Effector memory CD8-positive, alpha-beta T cell (primary cell): ENCODE results near the gene TMSB4X.
"Not testable (repeated sequence)": the region's sequence is repeated elsewhere in the genome, so short reads cannot be mapped to it uniquely, and the experiment has no call there.

ENCODE experiments used
- ATAC-seq: fragments of 150-1000 bp; cut with Tn5 transposase; replicated peaks from 2 replicates; pipeline ENCODE4 v1.10.0; 2021; ENCODE audit warnings: mild to moderate bottlenecking, moderate library complexity
- DNase-seq, 3 experiments: peaks; one replicate each; pipeline ENCODE4 v3.0.0; 2021
- H3K27ac Mint-ChIP-seq, 2 donors: one replicate each; pipeline ENCODE4 v1.8.0; 2022; ENCODE audit warnings: mild to moderate bottlenecking in 2 of 2, mixed read lengths in 2 of 2, moderate library complexity in 2 of 2
- H3K27me3 Mint-ChIP-seq, 2 donors: one replicate each; pipeline ENCODE4 v1.8.0; 2022; ENCODE audit warnings: mixed read lengths in 2 of 2
- H3K36me3 Mint-ChIP-seq: one replicate; pipeline ENCODE4 v1.8.0; 2022; ENCODE audit warnings: mild to moderate bottlenecking, moderate library complexity, mixed read lengths; ENCODE audit not compliant: insufficient read depth
- H3K4me1 Mint-ChIP-seq, 2 donors: one replicate each; pipeline ENCODE4 v1.8.0; 2022; ENCODE audit warnings: low read depth in 2 of 2, mixed read lengths in 2 of 2
- H3K4me3 Mint-ChIP-seq, 2 donors: one replicate each; pipeline ENCODE4 v1.8.0; 2022; ENCODE audit warnings: mild to moderate bottlenecking in 2 of 2, mixed read lengths in 2 of 2, moderate library complexity in 2 of 2
- H3K9me3 Mint-ChIP-seq, 2 donors: one replicate each; pipeline ENCODE4 v1.8.0; 2022; ENCODE audit warnings: mixed read lengths in 2 of 2

The TMSB4X gene

GRCh38 chrX:12961196-12961718, 13.7 kb upstream of the TMSB4X start:
- no peak for DNase-seq
- no peak for ATAC-seq
- peaks cover 6% of the 10 kb centered on the region for H3K36me3 Mint-ChIP-seq
- H3K9me3 Mint-ChIP-seq: no peaks in the 10 kb centered on the region
- H3K4me1 Mint-ChIP-seq: peaks cover 30 to 39% of the 10 kb centered on the region in 2 donors
- no peaks in the 10 kb centered on the region for H3K27me3 Mint-ChIP-seq
- H3K4me3 Mint-ChIP-seq: peak overlapping the region; percentile 43 to 68
- peak overlapping the region; percentile 81 to 84 for H3K27ac Mint-ChIP-seq

- H3K36me3 Mint-ChIP-seq: no peaks in the 10 kb centered on the region
- H3K27me3 Mint-ChIP-seq: no peaks in the 10 kb centered on the region
- no peak for DNase-seq
- H3K9me3 Mint-ChIP-seq: no peaks in the 10 kb centered on the region
- peak overlapping the region; percentile 48 to 68 for H3K4me3 Mint-ChIP-seq
- no peak for ATAC-seq
- H3K4me1 Mint-ChIP-seq: peaks cover 30 to 39% of the 10 kb centered on the region in 2 donors
- peak overlapping the region; percentile 81 to 84 for H3K27ac Mint-ChIP-seq
Observed at GRCh38 chrX:12962041-12962504, 12.8 kb upstream of the TMSB4X start.

- H3K36me3 Mint-ChIP-seq, H3K27ac Mint-ChIP-seq, H3K9me3 Mint-ChIP-seq, H3K4me3 Mint-ChIP-seq, DNase-seq, ATAC-seq, H3K27me3 Mint-ChIP-seq: not testable (repeated sequence)
- H3K4me1 Mint-ChIP-seq: peaks cover 31 to 40% of the 10 kb centered on the region in 2 donors
Observed at GRCh38 chrX:12963210-12963850, 11.6 kb upstream of the TMSB4X start.

- Mint-ChIP-seq H3K4me3 (no peak overlapping the region), H3K9me3 (no peaks in the 10 kb centered on the region), H3K27ac (no peak overlapping the region), H3K4me1 (peaks cover 27 to 36% of the 10 kb centered on the region in 2 donors), H3K36me3 (no peaks in the 10 kb centered on the region), H3K27me3 (no peaks in the 10 kb centered on the region)
- DNase-seq (no peak), ATAC-seq (no peak)
Observed at GRCh38 chrX:12965131-12965940, 9.6 kb upstream of the TMSB4X start.

GRCh38 chrX:12966151-12966550, 8.8 kb upstream of the TMSB4X start:
- Mint-ChIP-seq H3K27me3 (no peaks in the 10 kb centered on the region), H3K36me3 (peaks cover 4% of the 10 kb centered on the region), H3K4me1 (peaks cover 27 to 36% of the 10 kb centered on the region in 2 donors), H3K27ac (no peak overlapping the region), H3K9me3 (no peaks in the 10 kb centered on the region), H3K4me3 (peak overlapping the region in 1 of 2 donors; percentile 75)
- DNase-seq (no peak), ATAC-seq (no peak)

GRCh38 chrX:12967711-12968465, 7.0 kb upstream of the TMSB4X start:
- DNase-seq: no peak
- H3K9me3 Mint-ChIP-seq: no peaks in the 10 kb centered on the region
- H3K27me3 Mint-ChIP-seq: no peaks in the 10 kb centered on the region
- peak overlapping the region; percentile 71 to 75 for H3K4me3 Mint-ChIP-seq
- peak; percentile 44 for ATAC-seq
- peaks cover 31 to 33% of the 10 kb centered on the region in 2 donors for H3K4me1 Mint-ChIP-seq
- H3K36me3 Mint-ChIP-seq: peaks cover 13% of the 10 kb centered on the region
- peak overlapping the region; percentile 89 for H3K27ac Mint-ChIP-seq

GRCh38 chrX:12970691-12971202, 4.2 kb upstream of the TMSB4X start:
- Mint-ChIP-seq H3K4me3 (peak overlapping the region; percentile 94 to 98), H3K36me3 (peaks cover 42% of the 10 kb centered on the region), H3K27ac (peak overlapping the region; percentile 98 to 99), H3K4me1 (peaks cover 32 to 39% of the 10 kb centered on the region in 2 donors), H3K27me3 (no peaks in the 10 kb centered on the region), H3K9me3 (no peaks in the 10 kb centered on the region)
- DNase-seq (peak in 2 of 3 experiments; percentile 47 to 56), ATAC-seq (peak; percentile 58)

GRCh38 chrX:12971282-12972003, 3.5 kb upstream of the TMSB4X start:
- H3K9me3 Mint-ChIP-seq: no peaks in the 10 kb centered on the region
- H3K4me3 Mint-ChIP-seq: peak overlapping the region; percentile 94 to 98
- H3K27me3 Mint-ChIP-seq: no peaks in the 10 kb centered on the region
- ATAC-seq (no peak), DNase-seq (no peak)
- peaks cover 49% of the 10 kb centered on the region for H3K36me3 Mint-ChIP-seq
- H3K4me1 Mint-ChIP-seq: peaks cover 34 to 37% of the 10 kb centered on the region in 2 donors
- H3K27ac Mint-ChIP-seq: peak overlapping the region; percentile 98 to 99

- Mint-ChIP-seq H3K27ac (peak overlapping the region; percentile 98 to 99), H3K27me3 (no peaks in the 10 kb centered on the region), H3K9me3 (no peaks in the 10 kb centered on the region), H3K4me1 (peaks cover 29 to 33% of the 10 kb centered on the region in 2 donors), H3K36me3 (peaks cover 57% of the 10 kb centered on the region), H3K4me3 (peak overlapping the region; percentile 94 to 98)
- ATAC-seq: no peak
- DNase-seq: no peak
Observed at GRCh38 chrX:12972243-12972642, 2.7 kb upstream of the TMSB4X start.

- H3K9me3 Mint-ChIP-seq: no peaks in the 10 kb centered on the region
- H3K4me1 Mint-ChIP-seq: peaks cover 27 to 32% of the 10 kb centered on the region in 2 donors
- peaks cover 64% of the 10 kb centered on the region for H3K36me3 Mint-ChIP-seq
- H3K27ac Mint-ChIP-seq: peak overlapping the region; percentile 98 to 99
- no peaks in the 10 kb centered on the region for H3K27me3 Mint-ChIP-seq
- no peak for DNase-seq
- no peak for ATAC-seq
- peak overlapping the region; percentile 94 to 98 for H3K4me3 Mint-ChIP-seq
Observed at GRCh38 chrX:12972878-12973560, 1.9 kb upstream of the TMSB4X start.

GRCh38 chrX:12973561-12974304, 1.2 kb upstream of the TMSB4X start:
- no peaks in the 10 kb centered on the region for H3K9me3 Mint-ChIP-seq
- peaks cover 29 to 34% of the 10 kb centered on the region in 2 donors for H3K4me1 Mint-ChIP-seq
- no peak for ATAC-seq
- peaks cover 71% of the 10 kb centered on the region for H3K36me3 Mint-ChIP-seq
- no peaks in the 10 kb centered on the region for H3K27me3 Mint-ChIP-seq
- DNase-seq: peak in 1 of 3 experiments; percentile 28
- peak overlapping the region; percentile 94 to 98 for H3K4me3 Mint-ChIP-seq
- H3K27ac Mint-ChIP-seq: peak overlapping the region; percentile 98 to 99
